ENCODE results near the gene AMPH. TPM values are rescaled to one million over a fixed set of nuclear protein-coding genes. Genes with fewer than 3 reads are reported as not detected.

Gene AMPH
- total and polyA plus RNA-seq, 2 of the 4 experiments (the other 2 are of a cell fraction): 3.9 to 4.8 TPM

- H3K9me3 ChIP-seq (ENCODE audit: control insufficient read depth, insufficient read depth, low read length): no peaks in the 10 kb centered on the region
- H3K27ac ChIP-seq (ENCODE audit: insufficient read depth, low read length): no peak overlapping the region
- no peak overlapping the region for H2AFZ ChIP-seq (replicated peaks; ENCODE audit: low read length, poor library complexity)
- no peak overlapping the region for H4K5ac ChIP-seq (ENCODE audit: low read depth, low read length)
- no peaks in the 10 kb centered on the region for H3K4me1 ChIP-seq (ENCODE audit: control insufficient read depth, insufficient read depth, low read length)
- no peak overlapping the region for H2BK120ac ChIP-seq (ENCODE audit: low read depth, low read length)
- no peaks in the 10 kb centered on the region for H4K20me1 ChIP-seq (ENCODE audit: insufficient read depth, low read length)
- H3K4me3 ChIP-seq (ENCODE audit: insufficient read depth, low read depth, low read length): no peak overlapping the region
- H3K23ac ChIP-seq (ENCODE audit: low read depth, low read length): no peak overlapping the region
- no peak overlapping the region for H2AK5ac ChIP-seq (ENCODE audit: low read depth, low read length)
- no peak overlapping the region for H3K56ac ChIP-seq (ENCODE audit: extremely low read depth, insufficient read depth, low read length)
- no peak overlapping the region for H3K14ac ChIP-seq (replicated peaks; ENCODE audit: low read depth, low read length)
- DNase-seq (no peak), ATAC-seq (ENCODE audit: low read depth) (no peak)
- in situ Hi-C loops (cut with MboI; ENCODE audit: low sequenced_read_pairs) (no loop called here), intact Hi-C loops (cut with micrococcal nuclease) (no loop called here), dilution Hi-C loops (cut with HindIII; ENCODE audit: low sequenced_read_pairs, unreplicated experiment) (no loop called here)
- H3K4ac ChIP-seq (ENCODE audit: low read depth, low read length): no peak overlapping the region
- no peaks in the 10 kb centered on the region for H3K36me3 ChIP-seq (ENCODE audit: control insufficient read depth, insufficient read depth, low read length)
- no peak overlapping the region for H2BK15ac ChIP-seq (ENCODE audit: low read depth, low read length)
- H3K9ac ChIP-seq (ENCODE audit: low read depth, low read length): no peak overlapping the region
- WGBS, 2 experiments (ENCODE audit: extremely low coverage in 2 of 2, insufficient read length in 1 of 2): 20% methylated on average over 1 of the region's 9 CpGs; no CpG with 5 or more reads in 1 of the 2 experiments
- no peak overlapping the region for H3K4me2 ChIP-seq (ENCODE audit: low read depth, low read length)
- BruUV-seq (replicated peaks): no TSS peak
- H3K27me3 ChIP-seq (ENCODE audit: control insufficient read depth, insufficient read depth, low read length): no peaks in the 10 kb centered on the region
- H4K8ac ChIP-seq (ENCODE audit: low read depth in 2 of 2, low read length in 2 of 2): no peak overlapping the region
- no peak overlapping the region for H3K18ac ChIP-seq (ENCODE audit: low read depth, low read length)
- no peaks in the 10 kb centered on the region for H3K9me1 ChIP-seq (ENCODE audit: insufficient read depth, low read length)
- no peak overlapping the region for H2BK5ac ChIP-seq (ENCODE audit: low read depth, low read length, poor library complexity, severe bottlenecking)
- CTCF ChIA-PET: interaction anchor here (1.2 kb wide), 1 partner anchor 9 kb away, joined by 3 read pairs; no protein-coding TSS in a partner anchor
- no peak overlapping the region for H4K91ac ChIP-seq (ENCODE audit: insufficient read depth, low read depth, low read length)
- no peak for TF ChIP-seq CHD1 (IDR thresholded peaks at IDR 0.05; ENCODE audit: low read depth, low read length)
- TF ChIP-seq RCOR1 (IDR thresholded peaks at IDR 0.05; ENCODE audit: insufficient replicate concordance, low read length): no peak
- TF ChIP-seq, protein P1, sequence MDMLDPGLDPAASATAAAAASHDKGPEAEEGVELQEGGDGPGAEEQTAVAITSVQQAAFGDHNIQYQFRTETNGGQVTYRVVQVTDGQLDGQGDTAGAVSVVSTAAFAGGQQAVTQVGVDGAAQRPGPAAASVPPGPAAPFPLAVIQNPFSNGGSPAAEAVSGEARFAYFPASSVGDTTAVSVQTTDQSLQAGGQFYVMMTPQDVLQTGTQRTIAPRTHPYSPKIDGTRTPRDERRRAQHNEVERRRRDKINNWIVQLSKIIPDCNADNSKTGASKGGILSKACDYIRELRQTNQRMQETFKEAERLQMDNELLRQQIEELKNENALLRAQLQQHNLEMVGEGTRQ (IDR thresholded peaks at IDR 0.05; ENCODE audit: low read depth, low read length): no peak
- no peak for TF ChIP-seq CEBPB (IDR thresholded peaks at IDR 0.05; ENCODE audit: low read depth, low read length)
- no peak for TF ChIP-seq NFE2L2 (IDR thresholded peaks at IDR 0.05; ENCODE audit: low read depth, low read length)
- TF ChIP-seq ELK1 (IDR thresholded peaks at IDR 0.05; ENCODE audit: borderline replicate concordance, low read depth, low read length): no peak
- TF ChIP-seq CTCF (conservative IDR thresholded peaks at IDR 0.05; ENCODE audit: low read depth, low read length): no peak
- TF ChIP-seq MAZ (IDR thresholded peaks at IDR 0.05; ENCODE audit: borderline replicate concordance, low read depth, low read length): no peak
- TF ChIP-seq MXI1 (IDR thresholded peaks at IDR 0.05; ENCODE audit: borderline replicate concordance, low read depth, low read length): no peak
- TF ChIP-seq RAD21 (IDR thresholded peaks at IDR 0.05; ENCODE audit: low read length): no peak
- TF ChIP-seq BHLHE40 (IDR thresholded peaks at IDR 0.05; ENCODE audit: low read depth, low read length): no peak
- no peak for TF ChIP-seq SMC3 (IDR thresholded peaks at IDR 0.05; ENCODE audit: low read depth, low read length)
- TF ChIP-seq MAFK (IDR thresholded peaks at IDR 0.05; ENCODE audit: low read depth, low read length): no peak
- no peak for TF ChIP-seq RFX5 (IDR thresholded peaks at IDR 0.05; ENCODE audit: low read depth, low read length)
- TF ChIP-seq FOS (IDR thresholded peaks at IDR 0.05; ENCODE audit: low read depth, low read length): no peak
- TF ChIP-seq POLR2A (IDR thresholded peaks at IDR 0.05; ENCODE audit: low read depth, low read length): no peak
- no peaks in the 10 kb centered on the region for H3K79me1 ChIP-seq (ENCODE audit: low read depth in 1 of 2, low read length in 2 of 2)
- POLR2A ChIA-PET (ENCODE audit: unreplicated experiment): no interaction called here
- no peak overlapping the region for H2AK9ac ChIP-seq (replicated peaks; ENCODE audit: low read depth, low read length, poor library complexity)
- H2BK20ac ChIP-seq (ENCODE audit: low read depth, low read length): no peak overlapping the region
These were observed 247.9 kb downstream of the AMPH start for GRCh38 chr7:38383281-38383680.
